ENCODE measurements around the gene TMEM11. TPM values are rescaled to one million over a fixed set of nuclear protein-coding genes. Genes with fewer than 3 reads are reported as not detected.

TMEM11 gene
- total RNA-seq, 4 donors from 2014 or later = 19.3 to 26.0 (median 22.5) TPM

DNA sequence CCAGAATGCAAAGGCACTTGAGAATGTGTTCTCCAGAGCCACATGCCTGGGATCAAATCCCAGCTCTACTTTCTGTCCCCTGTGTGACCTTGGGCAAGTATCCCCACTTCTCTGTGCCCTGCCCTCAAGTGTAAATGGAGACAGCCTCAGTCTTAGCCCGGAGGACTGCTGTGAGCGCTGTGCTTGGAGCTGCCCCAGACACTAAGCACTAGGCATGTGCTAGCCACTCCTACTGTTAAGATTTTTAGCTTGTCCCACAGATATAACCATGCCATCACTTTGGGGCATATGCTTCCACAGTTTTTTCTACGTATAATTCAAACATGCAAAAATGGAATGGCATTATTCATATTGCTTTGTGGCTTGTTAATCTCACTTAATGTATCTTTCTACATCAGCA lies 29.4 kb downstream of the TMEM11 start:
- Histone ChIP-seq H3K36me3 (peaks cover 0 to 45% (median 0%) of the 10 kb centered on the region in 3 donors), H3K27me3 (no peaks in the 10 kb centered on the region), H3K27ac (no peak overlapping the region), H3K9me3 (no peaks in the 10 kb centered on the region), H3K4me1 (no peaks in the 10 kb centered on the region), H3K4me3 (no peak overlapping the region)
- TF ChIP-seq, protein P1, sequence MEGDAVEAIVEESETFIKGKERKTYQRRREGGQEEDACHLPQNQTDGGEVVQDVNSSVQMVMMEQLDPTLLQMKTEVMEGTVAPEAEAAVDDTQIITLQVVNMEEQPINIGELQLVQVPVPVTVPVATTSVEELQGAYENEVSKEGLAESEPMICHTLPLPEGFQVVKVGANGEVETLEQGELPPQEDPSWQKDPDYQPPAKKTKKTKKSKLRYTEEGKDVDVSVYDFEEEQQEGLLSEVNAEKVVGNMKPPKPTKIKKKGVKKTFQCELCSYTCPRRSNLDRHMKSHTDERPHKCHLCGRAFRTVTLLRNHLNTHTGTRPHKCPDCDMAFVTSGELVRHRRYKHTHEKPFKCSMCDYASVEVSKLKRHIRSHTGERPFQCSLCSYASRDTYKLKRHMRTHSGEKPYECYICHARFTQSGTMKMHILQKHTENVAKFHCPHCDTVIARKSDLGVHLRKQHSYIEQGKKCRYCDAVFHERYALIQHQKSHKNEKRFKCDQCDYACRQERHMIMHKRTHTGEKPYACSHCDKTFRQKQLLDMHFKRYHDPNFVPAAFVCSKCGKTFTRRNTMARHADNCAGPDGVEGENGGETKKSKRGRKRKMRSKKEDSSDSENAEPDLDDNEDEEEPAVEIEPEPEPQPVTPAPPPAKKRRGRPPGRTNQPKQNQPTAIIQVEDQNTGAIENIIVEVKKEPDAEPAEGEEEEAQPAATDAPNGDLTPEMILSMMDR (IDR thresholded peaks at IDR 0.05) = no peak
- TF ChIP-seq POLR2A (IDR thresholded peaks at IDR 0.05) = no peak
- no peak for DNase-seq

DNA sequence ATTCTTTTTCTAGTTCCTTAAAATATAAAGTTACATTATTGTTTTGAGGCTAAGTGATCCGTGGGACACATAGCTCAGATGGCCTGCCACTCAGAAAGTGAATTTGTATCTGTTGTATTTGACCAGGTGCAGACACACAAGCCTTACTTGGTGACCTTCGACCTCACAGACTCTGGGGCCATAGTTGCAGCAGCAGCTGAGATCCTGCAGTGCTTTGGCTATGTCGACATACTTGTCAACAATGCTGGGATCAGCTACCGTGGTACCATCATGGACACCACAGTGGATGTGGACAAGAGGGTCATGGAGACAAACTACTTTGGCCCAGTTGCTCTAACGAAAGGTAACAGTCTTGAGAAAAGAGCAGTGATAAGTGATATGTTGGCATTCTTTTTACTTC lies 30.5 kb downstream of the TMEM11 start:
- no peaks in the 10 kb centered on the region for H3K9me3 ChIP-seq
- DNase-seq = no peak
- TF ChIP-seq POLR2A (IDR thresholded peaks at IDR 0.05) = no peak
- TF ChIP-seq, protein P1 (IDR thresholded peaks at IDR 0.05) = no peak
- H3K27ac ChIP-seq = no peak overlapping the region
- H3K27me3 ChIP-seq = no peaks in the 10 kb centered on the region
- H3K4me1 ChIP-seq = no peaks in the 10 kb centered on the region
- H3K4me3 ChIP-seq = no peak overlapping the region
- H3K36me3 ChIP-seq = peaks cover 0 to 39% (median 0%) of the 10 kb centered on the region in 3 donors

DNA sequence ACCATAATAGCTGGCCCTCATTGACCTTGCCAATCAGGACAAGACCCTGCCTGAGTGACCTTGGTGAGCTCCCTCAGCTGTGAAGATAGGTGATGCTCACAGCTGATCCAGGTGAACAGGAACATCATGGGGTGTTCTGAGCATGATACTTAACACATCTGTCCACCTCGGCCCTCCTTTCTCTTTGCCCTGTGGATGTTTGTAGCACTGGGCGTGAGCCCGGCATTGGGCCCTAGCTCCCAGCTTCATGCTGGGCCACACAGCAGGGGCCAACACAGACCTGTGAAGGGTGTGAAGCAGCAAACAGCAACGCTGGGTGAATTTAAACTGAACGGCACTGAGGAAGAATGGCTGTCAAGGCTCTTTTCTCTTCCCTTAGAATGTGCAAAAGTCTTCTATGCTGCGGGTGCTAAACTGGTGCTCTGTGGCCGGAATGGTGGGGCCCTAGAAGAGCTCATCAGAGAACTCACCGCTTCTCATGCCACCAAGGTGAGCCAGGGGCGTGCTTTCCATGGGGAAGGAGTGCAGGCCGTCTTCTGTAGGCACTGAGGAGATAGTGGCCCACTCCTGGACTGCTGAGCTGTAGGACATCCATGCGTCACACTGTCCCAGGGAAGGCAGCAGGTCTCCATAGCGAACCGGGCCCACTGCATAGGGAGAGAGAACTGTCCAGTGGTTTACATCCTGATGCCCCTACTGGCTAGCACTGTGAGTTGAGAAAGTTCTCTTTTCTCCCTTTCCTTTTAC lies 35.9 kb downstream of the TMEM11 start:
- H3K9me3 ChIP-seq = no peaks in the 10 kb centered on the region
- peak in 2 of 3 donors; percentile 10 to 23 for DNase-seq
- no peaks in the 10 kb centered on the region for H3K27me3 ChIP-seq
- H3K4me3 ChIP-seq = no peak overlapping the region
- no peak overlapping the region for H3K27ac ChIP-seq
- TF ChIP-seq, protein P1 (IDR thresholded peaks at IDR 0.05) = no peak
- no peak for TF ChIP-seq POLR2A (IDR thresholded peaks at IDR 0.05)
- no peaks in the 10 kb centered on the region for H3K4me1 ChIP-seq
- H3K36me3 ChIP-seq = peaks cover 0 to 18% (median 0%) of the 10 kb centered on the region in 3 donors

DNA sequence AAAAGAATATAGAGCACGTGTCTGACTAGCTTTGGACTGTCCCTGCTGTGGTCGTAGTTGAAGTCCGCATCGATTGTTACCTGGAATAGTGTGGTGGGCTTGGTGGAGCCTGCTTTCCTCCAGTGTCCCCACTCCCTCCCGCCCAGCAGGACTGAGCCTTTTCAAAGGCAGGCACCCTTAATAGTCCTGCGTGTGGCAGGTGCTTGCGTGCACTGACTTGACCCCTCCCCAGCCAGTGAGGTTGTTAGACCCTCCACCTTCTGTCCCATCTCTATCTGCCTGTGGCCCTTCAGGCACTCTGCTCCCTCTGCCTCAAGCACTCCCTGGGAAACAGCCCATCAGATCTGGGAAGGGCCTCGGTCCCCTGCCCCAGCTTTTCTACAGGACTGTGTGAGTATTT lies 36.6 kb downstream of the TMEM11 start:
- H3K4me3 ChIP-seq = no peak overlapping the region
- no peaks in the 10 kb centered on the region for H3K4me1 ChIP-seq
- no peak overlapping the region for H3K27ac ChIP-seq
- H3K27me3 ChIP-seq = no peaks in the 10 kb centered on the region
- no peak for DNase-seq
- H3K9me3 ChIP-seq = no peaks in the 10 kb centered on the region
- H3K36me3 ChIP-seq = peaks cover 0 to 24% (median 0%) of the 10 kb centered on the region in 3 donors
- TF ChIP-seq, protein P1 (IDR thresholded peaks at IDR 0.05) = no peak
- no peak for TF ChIP-seq POLR2A (IDR thresholded peaks at IDR 0.05)

DNA sequence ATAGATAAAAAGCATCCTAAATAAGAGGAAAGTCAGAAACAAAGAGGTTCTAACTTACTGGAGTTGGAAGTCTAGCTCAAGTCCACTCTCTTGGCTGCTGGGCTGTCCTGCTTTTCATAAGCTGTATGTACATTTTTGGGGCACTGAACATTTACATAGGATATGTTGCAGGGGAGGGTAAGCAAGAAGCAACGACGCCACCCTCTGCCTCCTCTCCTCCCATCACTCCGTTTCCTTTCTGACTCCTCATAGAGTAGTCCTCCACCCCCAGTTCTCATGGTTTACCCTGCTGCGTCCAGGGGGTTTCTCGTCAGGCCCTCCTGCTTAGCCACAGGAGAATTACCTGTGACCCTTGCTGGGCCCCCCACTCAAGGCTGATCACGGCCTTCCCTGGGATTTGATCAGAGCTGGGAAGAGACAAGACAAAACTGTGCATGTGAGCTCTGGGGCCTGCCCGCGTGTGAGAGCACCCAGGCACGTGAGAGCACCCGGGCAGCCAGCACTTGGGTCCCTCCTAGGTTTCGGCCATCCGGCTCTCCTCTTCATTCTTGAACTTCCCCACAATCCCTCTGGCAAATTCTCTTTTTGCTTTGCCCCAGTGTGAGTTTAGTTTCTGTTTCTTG lies 37.1 kb downstream of the TMEM11 start:
- peak in 1 of 3 donors; percentile 32 for DNase-seq
- Histone ChIP-seq H3K27me3 (no peaks in the 10 kb centered on the region), H3K4me3 (no peak overlapping the region), H3K36me3 (peaks cover 0 to 29% (median 0%) of the 10 kb centered on the region in 3 donors), H3K4me1 (no peaks in the 10 kb centered on the region), H3K9me3 (no peaks in the 10 kb centered on the region), H3K27ac (no peak overlapping the region)
- no peak for TF ChIP-seq POLR2A (IDR thresholded peaks at IDR 0.05)
- TF ChIP-seq, protein P1 (IDR thresholded peaks at IDR 0.05) = no peak

Measured in Peyer's patch (tissue), 4 donors.